22Rv1 (cell line): Measurements from ENCODE around the gene RASSF8.

Experiments used
- ZFX ChIP-seq: fragments of 450-650 bp; IDR thresholded peaks from 2 replicates; pipeline ENCODE4 v1.6.1; 2017; ENCODE audit warnings: antibody characterized with exemption, borderline replicate concordance
- TF ChIP-seq, protein P1 (sequence below): fragments of 450-650 bp; IDR thresholded peaks from 2 replicates; pipeline ENCODE4 v1.5.1; 2017; ENCODE audit warnings: mild to moderate bottlenecking

DNA sequence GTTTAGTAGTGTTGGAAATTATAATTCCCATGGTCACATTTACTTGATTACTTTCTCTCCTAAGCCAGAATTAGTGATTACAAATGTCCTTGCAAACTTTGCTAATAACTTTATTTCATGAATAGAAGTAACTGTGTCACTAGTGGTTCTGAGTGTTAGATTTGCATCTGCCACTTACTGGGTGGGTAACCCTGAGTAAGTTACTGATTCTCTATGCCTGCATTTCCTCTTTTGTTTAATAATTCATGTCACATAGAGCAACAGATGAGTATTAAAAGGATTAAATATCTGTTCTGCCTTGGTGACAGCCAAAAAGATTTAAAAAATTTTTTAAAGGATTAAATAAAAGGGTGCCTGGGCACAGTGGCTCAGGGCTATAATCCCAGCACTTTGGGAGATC, 87.7 kb downstream of the RASSF8 start:
- TF ChIP-seq, protein P1, sequence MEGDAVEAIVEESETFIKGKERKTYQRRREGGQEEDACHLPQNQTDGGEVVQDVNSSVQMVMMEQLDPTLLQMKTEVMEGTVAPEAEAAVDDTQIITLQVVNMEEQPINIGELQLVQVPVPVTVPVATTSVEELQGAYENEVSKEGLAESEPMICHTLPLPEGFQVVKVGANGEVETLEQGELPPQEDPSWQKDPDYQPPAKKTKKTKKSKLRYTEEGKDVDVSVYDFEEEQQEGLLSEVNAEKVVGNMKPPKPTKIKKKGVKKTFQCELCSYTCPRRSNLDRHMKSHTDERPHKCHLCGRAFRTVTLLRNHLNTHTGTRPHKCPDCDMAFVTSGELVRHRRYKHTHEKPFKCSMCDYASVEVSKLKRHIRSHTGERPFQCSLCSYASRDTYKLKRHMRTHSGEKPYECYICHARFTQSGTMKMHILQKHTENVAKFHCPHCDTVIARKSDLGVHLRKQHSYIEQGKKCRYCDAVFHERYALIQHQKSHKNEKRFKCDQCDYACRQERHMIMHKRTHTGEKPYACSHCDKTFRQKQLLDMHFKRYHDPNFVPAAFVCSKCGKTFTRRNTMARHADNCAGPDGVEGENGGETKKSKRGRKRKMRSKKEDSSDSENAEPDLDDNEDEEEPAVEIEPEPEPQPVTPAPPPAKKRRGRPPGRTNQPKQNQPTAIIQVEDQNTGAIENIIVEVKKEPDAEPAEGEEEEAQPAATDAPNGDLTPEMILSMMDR: no peak
- no peak for TF ChIP-seq ZFX
